Measurements from ENCODE around the gene LILRB5. TPM values are rescaled to one million over a fixed set of nuclear protein-coding genes. Genes with fewer than 3 reads are reported as not detected.
A peak's percentile ranks its signal among the peaks of the same experiment; 100 is the strongest.
"Not testable (repeated sequence)": the region's sequence is repeated elsewhere in the genome, so short reads cannot be mapped to it uniquely, and the experiment has no call there.

Gene LILRB5
- polyA plus RNA-seq, 4 donors, result 2.1 to 2.8 (median 2.3) TPM

- DNase-seq (ENCODE audit: low read depth in 4 of 4, low spot score in 2 of 4), result not testable (repeated sequence)
Observed at GRCh38 chr19:54277111-54277615, 20.1 kb upstream of the LILRB5 start.

GRCh38 chr19:54275951-54276350, 18.9 kb upstream of the LILRB5 start:
- DNase-seq (ENCODE audit: low read depth in 4 of 4, low spot score in 2 of 4), result no peak

- not testable (repeated sequence) for DNase-seq (ENCODE audit: low read depth in 4 of 4, low spot score in 2 of 4)
Observed at GRCh38 chr19:54274516-54274915, 17.4 kb upstream of the LILRB5 start.

GRCh38 chr19:54273821-54274220, 16.7 kb upstream of the LILRB5 start:
- DNase-seq (ENCODE audit: low read depth in 4 of 4, low spot score in 2 of 4), result no peak

- DNase-seq (ENCODE audit: low read depth in 4 of 4, low spot score in 2 of 4), result not testable (repeated sequence)
Observed at GRCh38 chr19:54272181-54272580, 15.1 kb upstream of the LILRB5 start.

GRCh38 chr19:54271587-54271986, 14.5 kb upstream of the LILRB5 start:
- DNase-seq (ENCODE audit: low read depth in 4 of 4, low spot score in 2 of 4), result not testable (repeated sequence)

- DNase-seq (ENCODE audit: low read depth in 4 of 4, low spot score in 2 of 4), result no peak
Observed at GRCh38 chr19:54271106-54271505, 14.0 kb upstream of the LILRB5 start.

- DNase-seq (ENCODE audit: low read depth in 4 of 4, low spot score in 2 of 4), result no peak
Observed at GRCh38 chr19:54268936-54269335, 11.9 kb upstream of the LILRB5 start.

- DNase-seq (ENCODE audit: low read depth in 4 of 4, low spot score in 2 of 4), result peak; percentile 58 to 85 (median 64)
Observed at GRCh38 chr19:54266133-54266532, 9.1 kb upstream of the LILRB5 start.

GRCh38 chr19:54262470-54262869, 5.4 kb upstream of the LILRB5 start:
- DNase-seq (ENCODE audit: low read depth in 4 of 4, low spot score in 2 of 4), result no peak

GRCh38 chr19:54262066-54262465, 5.0 kb upstream of the LILRB5 start:
- no peak for DNase-seq (ENCODE audit: low read depth in 4 of 4, low spot score in 2 of 4)

- no peak for DNase-seq (ENCODE audit: low read depth in 4 of 4, low spot score in 2 of 4)
Observed at GRCh38 chr19:54256250-54257115, 590 bp downstream of the LILRB5 start.

GRCh38 chr19:54255105-54255775, 1.8 kb downstream of the LILRB5 start:
- DNase-seq (ENCODE audit: low read depth in 4 of 4, low spot score in 2 of 4), result no peak

GRCh38 chr19:54254195-54254906, 2.7 kb downstream of the LILRB5 start:
- DNase-seq (ENCODE audit: low read depth in 4 of 4, low spot score in 2 of 4), result no peak

GRCh38 chr19:54253331-54254194, 3.5 kb downstream of the LILRB5 start:
- DNase-seq (ENCODE audit: low read depth in 4 of 4, low spot score in 2 of 4), result no peak

GRCh38 chr19:54252845-54253244, 4.2 kb downstream of the LILRB5 start:
- no peak for DNase-seq (ENCODE audit: low read depth in 4 of 4, low spot score in 2 of 4)

GRCh38 chr19:54252243-54252642, 4.8 kb downstream of the LILRB5 start:
- no peak for DNase-seq (ENCODE audit: low read depth in 4 of 4, low spot score in 2 of 4)

GRCh38 chr19:54248016-54248601, 9.0 kb downstream of the LILRB5 start:
- no peak for DNase-seq (ENCODE audit: low read depth in 4 of 4, low spot score in 2 of 4)

GRCh38 chr19:54247106-54247930, 9.8 kb downstream of the LILRB5 start:
- DNase-seq (ENCODE audit: low read depth in 4 of 4, low spot score in 2 of 4), result no peak

All from left renal cortex interstitium (tissue), 4 donors.